Esophagus muscularis mucosa (tissue), 4 donors: ENCODE data around the gene HERPUD1. TPM values are rescaled to one million over a fixed set of nuclear protein-coding genes. Genes with fewer than 3 reads are reported as not detected.

Experiments
- DNase-seq: peaks from one replicate; pipeline ENCODE4 v3.0.0-alpha.2; 2017; ENCODE audit errors: extremely low spot score
- H3K27ac ChIP-seq, 4 donors: fragments of 200-600 bp; sonication (generic); replicated peaks in 1 of 4; 1 replicate in 3 of 4; 2 replicates in 1 of 4; pipeline ENCODE4 v1.5.1; 2016 to 2019; ENCODE audit warnings: mild to moderate bottlenecking in 1 of 4
- H3K27me3 ChIP-seq, 4 donors: fragments of 200-600 bp; sonication (generic); one replicate each; pipeline versions ENCODE4 v1.5.1 to v1.6.0; 2016 to 2019
- H3K36me3 ChIP-seq, 4 donors: fragments of 200-600 bp; sonication (generic); one replicate each; pipeline ENCODE4 v1.5.1; 2016 to 2019
- H3K4me1 ChIP-seq, 4 donors: fragments of 200-600 bp; sonication (generic); one replicate each; pipeline ENCODE4 v1.5.1; 2016 to 2019
- H3K4me3 ChIP-seq, 4 donors: fragments of 200-600 bp; sonication (generic); 1 replicate in 2 of 4; 2 replicates in 2 of 4; pipeline ENCODE4 v1.5.1; 2016 to 2019; ENCODE audit warnings: mild to moderate bottlenecking in 4 of 4, moderate library complexity in 1 of 4
- H3K9me3 ChIP-seq, 4 donors: fragments of 200-600 bp; sonication (generic); 1 replicate in 3 of 4; 2 replicates in 1 of 4; pipeline ENCODE4 v1.5.1; 2016 to 2019
- CTCF ChIP-seq, 3 experiments: fragments of 200-600 bp in 2 of 3; fragments of 450-650 bp in 1 of 3; sonication (generic) in 2 of 3; IDR thresholded peaks; one replicate each; pipeline ENCODE4 v1.5.1; 2017 to 2019; ENCODE audit warnings: antibody characterized with exemption in 3 of 3, mild to moderate bottlenecking in 2 of 3, moderate library complexity in 1 of 3
- EP300 ChIP-seq: sonication (generic); formaldehyde crosslinking; IDR thresholded peaks from one replicate; pipeline ENCODE4 v1.6.1; 2017; ENCODE audit warnings: antibody characterized with exemption
- POLR2A ChIP-seq: fragments of 450-650 bp; IDR thresholded peaks from one replicate; pipeline ENCODE4 v1.6.1; 2017; ENCODE audit warnings: antibody characterized with exemption, moderate library complexity, mild to moderate bottlenecking, low read depth
- POLR2AphosphoS5 ChIP-seq, 2 donors: sonication (generic); formaldehyde crosslinking; IDR thresholded peaks; one replicate each; pipeline ENCODE4 v1.6.1; 2017; ENCODE audit warnings: antibody characterized with exemption in 2 of 2
- WGBS: methylation state at CpG from one replicate; pipeline ENCODE4 v1.1.5; 2018; 5-methylcytosine and 5-hydroxymethylcytosine counted together
- intact Hi-C: fragments of 100-400 bp; cut with DNase I; formaldehyde crosslinking; loops from one replicate; pipeline ENCODE4 v1.15.1; 2023
- total RNA-seq, 4 donors: library from RNA; depleted of rRNA; stranded (reverse); fragments of >200 nt; gene quantifications; one replicate each; pipeline versions ENCODE4 v1.1.0 to v1.2.1, GENCODE V29; 2016

HERPUD1 gene
- total RNA-seq, 4 donors from 2014 or later, result 64.0 to 99.7 (median 71.5) TPM

- Histone ChIP-seq H3K27me3 (peaks cover 0 to 9% (median 0%) of the 10 kb centered on the region in 4 donors), H3K4me3 (no peak overlapping the region), H3K9me3 (no peaks in the 10 kb centered on the region), H3K27ac (peak overlapping the region in 3 of 4 donors; percentile 6 to 31 (median 30)), H3K36me3 (no peaks in the 10 kb centered on the region), H3K4me1 (peaks cover 6 to 11% (median 7%) of the 10 kb centered on the region in 4 donors)
- no peak for TF ChIP-seq CTCF (IDR thresholded peaks at IDR 0.05)
- intact Hi-C loops, result no loop called here
- no peak for DNase-seq
- 94% methylated on average over 5 of the region's 5 CpGs for WGBS
These were observed 21.8 kb upstream of the HERPUD1 start for GRCh38 chr16:56910112-56910511.

- intact Hi-C loops, result no loop called here
- Histone ChIP-seq H3K4me3 (no peak overlapping the region), H3K4me1 (peaks cover 6 to 12% (median 11%) of the 10 kb centered on the region in 4 donors), H3K27ac (peak overlapping the region; percentile 16 to 54 (median 46)), H3K36me3 (no peaks in the 10 kb centered on the region), H3K9me3 (no peaks in the 10 kb centered on the region), H3K27me3 (peaks cover 0 to 9% (median 0%) of the 10 kb centered on the region in 4 donors)
- TF ChIP-seq EP300 (no peak), CTCF (IDR thresholded peaks at IDR 0.05) (no peak), POLR2AphosphoS5 (IDR thresholded peaks at IDR 0.05) (no peak)
- 78% methylated on average over 12 of the region's 12 CpGs for WGBS
- no peak for DNase-seq
These were observed 21.0 kb upstream of the HERPUD1 start for GRCh38 chr16:56910654-56911539.

- WGBS, result 72% methylated on average over 22 of the region's 22 CpGs
- Histone ChIP-seq H3K4me1 (peaks cover 14 to 23% (median 16%) of the 10 kb centered on the region in 4 donors), H3K4me3 (no peak overlapping the region), H3K27ac (peak overlapping the region; percentile 16 to 54 (median 46)), H3K27me3 (peaks cover 0 to 9% (median 0%) of the 10 kb centered on the region in 4 donors), H3K9me3 (no peaks in the 10 kb centered on the region), H3K36me3 (no peaks in the 10 kb centered on the region)
- intact Hi-C loops, result no loop called here
- TF ChIP-seq EP300 (peak; percentile 46), POLR2A (no peak)
- no peak for DNase-seq
These were observed 20.0 kb upstream of the HERPUD1 start for GRCh38 chr16:56911771-56912571.

- Histone ChIP-seq H3K9me3 (no peaks in the 10 kb centered on the region), H3K27me3 (peaks cover 0 to 9% (median 0%) of the 10 kb centered on the region in 4 donors), H3K4me3 (no peak overlapping the region), H3K36me3 (no peaks in the 10 kb centered on the region), H3K27ac (no peak overlapping the region), H3K4me1 (peaks cover 14 to 25% (median 18%) of the 10 kb centered on the region in 4 donors)
- no peak for DNase-seq
- intact Hi-C loops, result no loop called here
- WGBS, result 83% methylated on average over 17 of the region's 18 CpGs
- TF ChIP-seq EP300, result no peak
- no peak for TF ChIP-seq CTCF (IDR thresholded peaks at IDR 0.05)
- TF ChIP-seq POLR2AphosphoS5 (IDR thresholded peaks at IDR 0.05), result no peak
- no peak for TF ChIP-seq POLR2A
These were observed 18.9 kb upstream of the HERPUD1 start for GRCh38 chr16:56912746-56913708.
